HepG2 (cell line): ENCODE data around the gene RASSF7. TPM values are rescaled to one million over a fixed set of nuclear protein-coding genes. Genes with fewer than 3 reads are reported as not detected.

Source experiments
- ASH2L ChIP-seq: fragments of 300-600, 200-600 bp; sonication (generic); IDR thresholded peaks from 2 replicates; pipeline ENCODE4 v1.7.0; 2017; ENCODE audit warnings: low read depth, mild to moderate bottlenecking, moderate library complexity, mixed read lengths, low read length; ENCODE audit not compliant: insufficient read length
- CEBPZ ChIP-seq: IDR thresholded peaks from 2 replicates; pipeline ENCODE4 v1.6.1; 2012; ENCODE audit warnings: low read length, improper control_type of control experiment
- GZF1 ChIP-seq: sonication (generic); formaldehyde crosslinking; IDR thresholded peaks from 2 replicates; pipeline ENCODE4 v1.5.1; 2020; ENCODE audit warnings: mild to moderate bottlenecking, missing genetic modification reagents
- MTA1 ChIP-seq: sonication (generic); formaldehyde crosslinking; IDR thresholded peaks from 2 replicates; pipeline ENCODE4 v1.4.0; 2020; ENCODE audit warnings: missing genetic modification reagents, mild to moderate bottlenecking, borderline replicate concordance
- NCOA2 ChIP-seq: sonication (generic); formaldehyde crosslinking; IDR thresholded peaks from 2 replicates; pipeline ENCODE4 v1.8.0; 2022; ENCODE audit warnings: inconsistent platforms
- NFRKB ChIP-seq: fragments of 450-650 bp; IDR thresholded peaks from 2 replicates; pipeline ENCODE4 v1.6.1; 2017
- POLR2AphosphoS2 ChIP-seq: IDR thresholded peaks from 2 replicates; pipeline ENCODE4 v1.6.1; 2011; ENCODE audit warnings: low read depth, low read length, improper control_type of control experiment
- SRSF1 ChIP-seq: fragments of 200-400 bp; formaldehyde crosslinking; optimal IDR thresholded peaks from 2 replicates; pipeline ENCODE3; 2017; ENCODE audit warnings: mild to moderate bottlenecking, low read depth, low read length, moderate library complexity
- SRSF4 ChIP-seq: fragments of 200-400 bp; formaldehyde crosslinking; IDR thresholded peaks from one replicate; pipeline ENCODE4 v1.6.1; 2018; ENCODE audit warnings: mild to moderate bottlenecking, low read depth, low read length, moderate library complexity; ENCODE audit not compliant: poor library complexity, severe bottlenecking
- ZFP36L1 ChIP-seq: sonication (generic); formaldehyde crosslinking; IDR thresholded peaks from 2 replicates; pipeline ENCODE4 v1.8.0; 2022; ENCODE audit warnings: mild to moderate bottlenecking, missing genetic modification reagents, moderate library complexity
- ZNF432 ChIP-seq: sonication (generic); formaldehyde crosslinking; IDR thresholded peaks from 2 replicates; pipeline ENCODE4 v1.5.0; 2020; ENCODE audit warnings: missing genetic modification reagents, mild to moderate bottlenecking, borderline replicate concordance
- ZNF749 ChIP-seq: sonication (generic); formaldehyde crosslinking; IDR thresholded peaks from 2 replicates; pipeline ENCODE4 v1.8.0; 2022; ENCODE audit warnings: mild to moderate bottlenecking, missing genetic modification reagents, moderate library complexity, borderline replicate concordance
- polyA plus RNA-seq, 8 experiments: library from polyadenylated mRNA; depleted of rRNA in 3 of 8; stranded (reverse) in 7 of 8; unstranded in 1 of 8; fragments of >200 nt; fragmentation: Illumina TruSeq in 4 of 8; extraction: Trizol in 4 of 8; gene quantifications; 2 replicates each; pipeline versions ENCODE4 v1.2.1 to v1.2.3, GENCODE V29; 2011 to 2016; ENCODE audit warnings: low read depth in 4 of 8, missing spikeins in 1 of 8, mixed read lengths in 1 of 8; ENCODE audit not compliant: insufficient read depth in 1 of 8
- total RNA-seq, 5 experiments: library from RNA; depleted of rRNA; stranded (reverse); fragments of >200 nt; fragmentation: Illumina TruSeq; extraction: Trizol; gene quantifications; 2 replicates each; pipeline ENCODE4 v1.2.3, GENCODE V29; 2016; ENCODE audit warnings: low read depth in 1 of 5
- TF ChIP-seq, protein P1 (sequence below): sonication (generic); formaldehyde crosslinking; IDR thresholded peaks from 2 replicates; pipeline ENCODE4 v1.4.0; 2020; ENCODE audit warnings: missing genetic modification reagents
- TF ChIP-seq, protein P2 (sequence below): sonication (generic); formaldehyde crosslinking; IDR thresholded peaks from 2 replicates; pipeline ENCODE4 v1.5.1; 2020; ENCODE audit warnings: missing genetic modification reagents, mild to moderate bottlenecking, borderline replicate concordance
- TF ChIP-seq, protein P3 (sequence below): IDR thresholded peaks from 2 replicates; pipeline ENCODE4 v1.6.1; 2016; ENCODE audit warnings: low read depth
- TF ChIP-seq, protein P4 (sequence below): sonication (generic); formaldehyde crosslinking; IDR thresholded peaks from 2 replicates; pipeline ENCODE4 v1.5.0; 2020; ENCODE audit warnings: missing genetic modification reagents
- TF ChIP-seq, protein P5 (sequence below): IDR thresholded peaks from 2 replicates; pipeline ENCODE4 v1.6.1; 2016; ENCODE audit warnings: missing compliant biosample characterization, missing genetic modification reagents, borderline replicate concordance

RASSF7 gene
- total and polyA plus RNA-seq, 2 of the 13 experiments (the other 11 are each of a cell fraction or from before 2014, with no cell fraction given): 20.2 to 28.6 TPM

DNA sequence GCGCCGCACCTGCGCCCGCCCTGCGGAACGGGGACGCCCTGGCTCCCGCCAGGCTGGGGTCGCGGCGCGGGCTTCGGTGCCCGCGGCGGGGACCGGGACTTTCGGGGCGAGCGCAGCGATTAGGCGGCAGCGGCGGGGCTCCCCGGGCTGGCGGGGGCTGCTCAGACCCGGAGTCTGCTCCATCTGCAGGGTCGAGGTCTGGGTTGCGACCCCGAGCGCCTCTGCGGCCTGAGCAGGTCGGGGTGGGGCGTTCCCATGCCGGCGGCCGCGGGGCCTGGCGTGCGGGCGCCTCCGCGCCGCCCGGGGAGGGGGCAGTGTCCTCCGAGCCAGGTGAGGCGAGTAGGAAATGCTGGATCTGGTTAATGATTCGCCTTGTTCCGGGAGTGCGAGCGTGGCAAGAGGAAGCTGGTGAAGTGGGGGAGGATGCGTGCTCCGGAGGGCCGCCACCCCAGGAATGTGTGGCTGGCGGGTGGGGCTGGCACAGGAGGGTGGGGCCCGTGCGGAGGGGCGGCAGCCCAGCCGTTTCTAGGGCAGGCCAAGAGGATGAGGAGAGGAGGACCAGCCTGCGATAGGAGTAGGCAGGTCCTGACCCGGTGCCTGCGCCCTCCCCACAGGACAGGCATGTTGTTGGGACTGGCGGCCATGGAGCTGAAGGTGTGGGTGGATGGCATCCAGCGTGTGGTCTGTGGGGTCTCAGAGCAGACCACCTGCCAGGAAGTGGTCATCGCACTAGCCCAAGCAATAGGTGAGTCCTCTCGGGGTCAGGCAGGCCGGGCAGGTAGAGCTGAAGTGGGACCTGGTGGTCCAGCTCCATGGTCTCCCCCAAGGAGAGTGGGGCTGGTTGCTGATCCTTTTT lies 606 bp downstream of the RASSF7 start (continued):
- TF ChIP-seq, protein P1, sequence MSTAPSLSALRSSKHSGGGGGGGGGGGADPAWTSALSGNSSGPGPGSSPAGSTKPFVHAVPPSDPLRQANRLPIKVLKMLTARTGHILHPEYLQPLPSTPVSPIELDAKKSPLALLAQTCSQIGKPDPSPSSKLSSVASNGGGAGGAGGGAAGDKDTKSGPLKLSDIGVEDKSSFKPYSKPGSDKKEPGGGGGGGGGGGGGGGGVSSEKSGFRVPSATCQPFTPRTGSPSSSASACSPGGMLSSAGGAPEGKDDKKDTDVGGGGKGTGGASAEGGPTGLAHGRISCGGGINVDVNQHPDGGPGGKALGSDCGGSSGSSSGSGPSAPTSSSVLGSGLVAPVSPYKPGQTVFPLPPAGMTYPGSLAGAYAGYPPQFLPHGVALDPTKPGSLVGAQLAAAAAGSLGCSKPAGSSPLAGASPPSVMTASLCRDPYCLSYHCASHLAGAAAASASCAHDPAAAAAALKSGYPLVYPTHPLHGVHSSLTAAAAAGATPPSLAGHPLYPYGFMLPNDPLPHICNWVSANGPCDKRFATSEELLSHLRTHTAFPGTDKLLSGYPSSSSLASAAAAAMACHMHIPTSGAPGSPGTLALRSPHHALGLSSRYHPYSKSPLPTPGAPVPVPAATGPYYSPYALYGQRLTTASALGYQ: no peak
- no peak for TF ChIP-seq ZNF749 (CRISPR knock-in tag)
- TF ChIP-seq, protein P2, sequence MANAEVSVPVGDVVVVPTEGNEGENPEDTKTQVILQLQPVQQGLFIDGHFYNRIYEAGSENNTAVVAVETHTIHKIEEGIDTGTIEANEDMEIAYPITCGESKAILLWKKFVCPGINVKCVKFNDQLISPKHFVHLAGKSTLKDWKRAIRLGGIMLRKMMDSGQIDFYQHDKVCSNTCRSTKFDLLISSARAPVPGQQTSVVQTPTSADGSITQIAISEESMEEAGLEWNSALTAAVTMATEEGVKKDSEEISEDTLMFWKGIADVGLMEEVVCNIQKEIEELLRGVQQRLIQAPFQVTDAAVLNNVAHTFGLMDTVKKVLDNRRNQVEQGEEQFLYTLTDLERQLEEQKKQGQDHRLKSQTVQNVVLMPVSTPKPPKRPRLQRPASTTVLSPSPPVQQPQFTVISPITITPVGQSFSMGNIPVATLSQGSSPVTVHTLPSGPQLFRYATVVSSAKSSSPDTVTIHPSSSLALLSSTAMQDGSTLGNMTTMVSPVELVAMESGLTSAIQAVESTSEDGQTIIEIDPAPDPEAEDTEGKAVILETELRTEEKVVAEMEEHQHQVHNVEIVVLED: no peak
- TF ChIP-seq, protein P3, sequence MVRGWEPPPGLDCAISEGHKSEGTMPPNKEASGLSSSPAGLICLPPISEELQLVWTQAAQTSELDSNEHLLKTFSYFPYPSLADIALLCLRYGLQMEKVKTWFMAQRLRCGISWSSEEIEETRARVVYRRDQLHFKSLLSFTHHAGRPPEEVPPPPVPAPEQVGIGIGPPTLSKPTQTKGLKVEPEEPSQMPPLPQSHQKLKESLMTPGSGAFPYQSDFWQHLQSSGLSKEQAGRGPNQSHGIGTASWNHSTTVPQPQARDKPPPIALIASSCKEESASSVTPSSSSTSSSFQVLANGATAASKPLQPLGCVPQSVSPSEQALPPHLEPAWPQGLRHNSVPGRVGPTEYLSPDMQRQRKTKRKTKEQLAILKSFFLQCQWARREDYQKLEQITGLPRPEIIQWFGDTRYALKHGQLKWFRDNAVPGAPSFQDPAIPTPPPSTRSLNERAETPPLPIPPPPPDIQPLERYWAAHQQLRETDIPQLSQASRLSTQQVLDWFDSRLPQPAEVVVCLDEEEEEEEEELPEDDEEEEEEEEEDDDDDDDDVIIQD: peak; percentile 54; the same call in 1 of the 2 replicates
- no peak for TF ChIP-seq GZF1 (CRISPR knock-in tag)
- TF ChIP-seq, protein P4, sequence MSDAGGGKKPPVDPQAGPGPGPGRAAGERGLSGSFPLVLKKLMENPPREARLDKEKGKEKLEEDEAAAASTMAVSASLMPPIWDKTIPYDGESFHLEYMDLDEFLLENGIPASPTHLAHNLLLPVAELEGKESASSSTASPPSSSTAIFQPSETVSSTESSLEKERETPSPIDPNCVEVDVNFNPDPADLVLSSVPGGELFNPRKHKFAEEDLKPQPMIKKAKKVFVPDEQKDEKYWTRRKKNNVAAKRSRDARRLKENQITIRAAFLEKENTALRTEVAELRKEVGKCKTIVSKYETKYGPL (CRISPR knock-in tag): no peak
- no peak for TF ChIP-seq ZFP36L1 (CRISPR knock-in tag)
- TF ChIP-seq SRSF4: no peak
- no peak for TF ChIP-seq CEBPZ
- TF ChIP-seq, protein P5, sequence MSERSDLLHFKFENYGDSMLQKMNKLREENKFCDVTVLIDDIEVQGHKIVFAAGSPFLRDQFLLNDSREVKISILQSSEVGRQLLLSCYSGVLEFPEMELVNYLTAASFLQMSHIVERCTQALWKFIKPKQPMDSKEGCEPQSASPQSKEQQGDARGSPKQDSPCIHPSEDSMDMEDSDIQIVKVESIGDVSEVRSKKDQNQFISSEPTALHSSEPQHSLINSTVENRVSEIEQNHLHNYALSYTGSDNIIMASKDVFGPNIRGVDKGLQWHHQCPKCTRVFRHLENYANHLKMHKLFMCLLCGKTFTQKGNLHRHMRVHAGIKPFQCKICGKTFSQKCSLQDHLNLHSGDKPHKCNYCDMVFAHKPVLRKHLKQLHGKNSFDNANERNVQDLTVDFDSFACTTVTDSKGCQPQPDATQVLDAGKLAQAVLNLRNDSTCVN (CRISPR knock-in tag): no peak
- no peak for TF ChIP-seq SRSF1
- peak; percentile 47 for TF ChIP-seq ASH2L
- TF ChIP-seq ZNF432: no peak
- no peak for TF ChIP-seq POLR2AphosphoS2
- no peak for TF ChIP-seq NFRKB
- peak; percentile 33; the same call in 1 of the 2 replicates for TF ChIP-seq MTA1
- TF ChIP-seq NCOA2 (CRISPR knock-in tag): 0 out of 2 replicates have a peak, but pooled peaks have one; percentile 21
